HL-60 (cell line): Measurements from ENCODE around the gene ZNF557.
"Not testable (repeated sequence)": the region's sequence is repeated elsewhere in the genome, so short reads cannot be mapped to it uniquely, and the experiment has no call there.

Experiments used
- CTCF ChIP-seq: IDR thresholded peaks from one replicate; pipeline ENCODE4 v1.5.1; 2011; ENCODE audit warnings: low read length, control low read depth, inconsistent platforms; ENCODE audit not compliant: insufficient read depth
- POLR2AphosphoS5 ChIP-seq: IDR thresholded peaks from 2 replicates; pipeline ENCODE4 v1.6.1; 2012; ENCODE audit warnings: low read depth
- REST ChIP-seq: IDR thresholded peaks from 2 replicates; pipeline ENCODE4 v1.6.1; 2012; ENCODE audit warnings: low read depth; ENCODE audit not compliant: insufficient replicate concordance

DNA sequence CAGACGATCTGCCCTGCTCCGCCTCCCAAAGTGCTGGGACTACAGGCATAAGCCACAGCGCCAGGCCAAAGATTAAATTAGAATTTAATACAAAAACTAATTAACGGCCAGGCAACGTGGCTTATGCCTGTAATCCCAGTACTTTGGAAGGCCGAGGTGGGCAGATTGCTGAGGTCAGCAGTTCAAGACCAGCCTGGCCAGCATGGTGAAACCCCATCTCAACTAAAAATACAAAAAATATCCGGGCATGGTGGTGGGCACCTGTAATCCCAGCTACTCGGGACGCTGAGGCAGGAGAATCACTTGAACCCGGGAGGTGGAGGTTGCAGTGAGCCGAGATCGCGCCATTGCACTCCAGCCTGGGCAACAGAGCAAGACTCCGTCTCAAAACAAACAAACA is 13.8 kb upstream of the ZNF557 start:
- not testable (repeated sequence) for TF ChIP-seq CTCF, POLR2AphosphoS5, REST
